NB4 (cell line): ENCODE results near the gene POU1F1.

Experiments
- DNase-seq: peaks from one replicate; pipeline ENCODE4 v3.0.0; 2010; ENCODE audit warnings: low read depth
- H3K4me3 ChIP-seq: one replicate; pipeline ENCODE4 v1.5.1; 2011; ENCODE audit warnings: mild to moderate bottlenecking, low read depth, low read length, moderate library complexity
- MYC ChIP-seq: IDR thresholded peaks from 2 replicates; pipeline ENCODE4 v1.6.1; 2011; ENCODE audit warnings: low read depth, low read length
- TF ChIP-seq, protein P1 (sequence below): IDR thresholded peaks from 2 replicates; pipeline ENCODE4 v1.6.1; 2011; ENCODE audit warnings: low read depth, low read length

POU1F1 gene

DNA sequence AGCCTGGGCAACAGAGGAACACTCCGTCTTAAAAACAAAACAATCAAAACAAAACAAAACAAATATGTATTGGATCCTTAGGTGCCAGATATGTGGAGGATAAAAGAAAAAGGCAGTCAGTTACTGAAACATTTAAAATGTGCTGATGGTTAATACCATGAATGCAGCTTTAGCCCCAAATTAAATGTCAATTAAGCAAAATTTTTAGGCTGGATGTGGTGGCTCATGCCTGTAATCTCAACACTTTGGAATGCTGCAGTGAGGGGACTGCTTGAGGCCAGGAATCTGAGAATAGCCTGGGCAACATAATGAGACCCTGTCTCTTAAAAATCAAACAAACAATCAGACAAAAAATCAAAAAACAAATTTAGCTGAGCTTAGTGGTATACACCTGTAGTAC is 57.8 kb downstream of the POU1F1 start:
- TF ChIP-seq, protein P1, sequence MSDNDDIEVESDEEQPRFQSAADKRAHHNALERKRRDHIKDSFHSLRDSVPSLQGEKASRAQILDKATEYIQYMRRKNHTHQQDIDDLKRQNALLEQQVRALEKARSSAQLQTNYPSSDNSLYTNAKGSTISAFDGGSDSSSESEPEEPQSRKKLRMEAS = no peak
- no peak for TF ChIP-seq MYC
- DNase-seq = no peak
- H3K4me3 ChIP-seq = no peak overlapping the region
